ENCODE results near the gene PROKR2. TPM values are rescaled to one million over a fixed set of nuclear protein-coding genes. Genes with fewer than 3 reads are reported as not detected.

Gene PROKR2
- polyA plus RNA-seq, 1 of the 3 experiments (the other 2 are of a cell fraction), result 0.13 TPM

- Histone ChIP-seq H3K9me3 (no peaks in the 10 kb centered on the region), H3K36me3 (replicated peaks in 1 of 2; ENCODE audit: control insufficient read depth in 1 of 2, insufficient read depth in 2 of 2, low read length in 1 of 2) (no peaks in the 10 kb centered on the region), H3K4me2 (no peak overlapping the region), H4K20me1 (ENCODE audit: insufficient read depth) (no peaks in the 10 kb centered on the region), H3K4me3 (ENCODE audit: low read depth in 2 of 2, low read length in 1 of 2) (no peak overlapping the region), H3F3A (replicated peaks; ENCODE audit: insufficient read depth) (no peaks in the 10 kb centered on the region), H3K27me3 (ENCODE audit: insufficient read depth) (peaks cover 6% of the 10 kb centered on the region), H3K4me1 (ENCODE audit: control insufficient read depth in 1 of 2, insufficient read depth in 2 of 2, low read depth in 1 of 2, low read length in 1 of 2) (peaks cover 0 to 16% of the 10 kb centered on the region in 2 experiments; a peak in 1 of 4 replicates), H3K27ac (ENCODE audit: low read depth in 2 of 2, low read length in 1 of 2) (peak overlapping the region in 1 of 2 experiments; percentile 11; a peak in 1 of 4 replicates), H3K9me2 (no peaks in the 10 kb centered on the region), H3K9ac (no peak overlapping the region), H2AFZ (ENCODE audit: low read depth) (no peak overlapping the region), H3K79me2 (ENCODE audit: insufficient read depth) (no peaks in the 10 kb centered on the region)
- POLR2A ChIA-PET, result no interaction called here
- WGBS (ENCODE audit: low lambda C conversion rate), result 59% methylated on average over 3 of the region's 3 CpGs
- TF ChIP-seq JUND (IDR thresholded peaks at IDR 0.05) (no peak), TEAD4 (IDR thresholded peaks at IDR 0.05; ENCODE audit: borderline replicate concordance, insufficient read depth) (no peak), NRF1 (IDR thresholded peaks at IDR 0.05; ENCODE audit: low read depth, low read length) (no peak), RCOR1 (IDR thresholded peaks at IDR 0.05; ENCODE audit: low read length) (no peak), FOXM1 (IDR thresholded peaks at IDR 0.05; ENCODE audit: low read depth) (no peak), MEF2A (IDR thresholded peaks at IDR 0.05; ENCODE audit: borderline replicate concordance, low read depth) (no peak), EP300 (IDR thresholded peaks at IDR 0.05; ENCODE audit: borderline replicate concordance in 1 of 2, low read depth in 1 of 2, low read length in 1 of 2) (no peak), TCF12 (IDR thresholded peaks at IDR 0.05) (no peak), NFIC (IDR thresholded peaks at IDR 0.05; ENCODE audit: borderline replicate concordance) (no peak), RXRA (IDR thresholded peaks at IDR 0.05; ENCODE audit: borderline replicate concordance, low read depth) (no peak), ELF1 (IDR thresholded peaks at IDR 0.05) (no peak), IRF3 (IDR thresholded peaks at IDR 0.05; ENCODE audit: low read depth, low read length) (no peak), POLR2AphosphoS5 (IDR thresholded peaks at IDR 0.05; ENCODE audit: low read depth, low read length) (no peak), MAX (IDR thresholded peaks at IDR 0.05; ENCODE audit: low read depth) (no peak), ZBTB33 (IDR thresholded peaks at IDR 0.05; ENCODE audit: borderline replicate concordance, low read depth) (no peak), PBX3 (IDR thresholded peaks at IDR 0.05) (no peak), SIN3A (IDR thresholded peaks at IDR 0.05; ENCODE audit: borderline replicate concordance, low read depth, low read length) (no peak), GATA2 (CRISPR knock-in tag; IDR thresholded peaks at IDR 0.05) (no peak)
- DNase-seq, result no peak
- CTCF ChIA-PET, result interaction anchor here (1.0 to 1.1 kb wide), 3 partner anchors 11 to 123 kb away, joined by 3 read pairs; no protein-coding TSS in a partner anchor
Observed at GRCh38 chr20:5328268-5328667, 11.5 kb upstream of the PROKR2 start.

Measured in SK-N-SH (cell line).